Measurements from ENCODE around the gene CD55. TPM values are rescaled to one million over a fixed set of nuclear protein-coding genes. Genes with fewer than 3 reads are reported as not detected.

The CD55 gene
- total and polyA plus RNA-seq, 2 donors (not counting 1 experiment from before 2014, with no cell fraction given) = 46.1 to 77.7 TPM

- no peak overlapping the region for H3K4me2 ChIP-seq (ENCODE audit: extremely low read depth, insufficient read depth, low read length)
- no peaks in the 10 kb centered on the region for H3K36me3 ChIP-seq (ENCODE audit: control insufficient read depth, insufficient read depth, low read length)
- H4K20me1 ChIP-seq (ENCODE audit: control insufficient read depth, extremely low read depth, insufficient read depth, low read length) = no peaks in the 10 kb centered on the region
- no peaks in the 10 kb centered on the region for H3K79me2 ChIP-seq (ENCODE audit: control insufficient read depth, insufficient read depth, low read length)
- no peak overlapping the region for H2AFZ ChIP-seq (ENCODE audit: low read length)
- H3K27ac ChIP-seq (ENCODE audit: insufficient read depth, low read length) = no peak overlapping the region
- DNase-seq (ENCODE audit: low read depth in 2 of 2) = no peak
- no peaks in the 10 kb centered on the region for H3K9me3 ChIP-seq (ENCODE audit: control insufficient read depth, insufficient read depth, low read depth, low read length)
- H3K4me1 ChIP-seq (ENCODE audit: control insufficient read depth, extremely low read depth, insufficient read depth, low read length) = no peaks in the 10 kb centered on the region
- H3K4me3 ChIP-seq (replicated peaks in 1 of 4; ENCODE audit: control extremely low read depth in 1 of 4, insufficient read depth in 1 of 4, low read depth in 3 of 4, low read length in 4 of 4) = no peak overlapping the region
- H3K9ac ChIP-seq (ENCODE audit: insufficient read depth, low read length) = no peak overlapping the region
- H3K27me3 ChIP-seq (ENCODE audit: control insufficient read depth, insufficient read depth, low read length) = peaks cover 4% of the 10 kb centered on the region
- TF ChIP-seq EZH2 (IDR thresholded peaks at IDR 0.05; ENCODE audit: low read length, missing control alignments) (no peak), CTCF (conservative IDR thresholded peaks at IDR 0.05 in 1 of 2, IDR thresholded peaks at IDR 0.05 in 1 of 2; ENCODE audit: low read depth in 1 of 2, low read length in 2 of 2) (no peak)
Observed at GRCh38 chr1:207289756-207290155, 31.7 kb upstream of the CD55 start.

- H3K27ac ChIP-seq (ENCODE audit: insufficient read depth, low read length) = no peak overlapping the region
- H4K20me1 ChIP-seq (ENCODE audit: control insufficient read depth, extremely low read depth, insufficient read depth, low read length) = no peaks in the 10 kb centered on the region
- no peaks in the 10 kb centered on the region for H3K27me3 ChIP-seq (ENCODE audit: control insufficient read depth, insufficient read depth, low read length)
- H3K9me3 ChIP-seq (ENCODE audit: control insufficient read depth, insufficient read depth, low read depth, low read length) = no peaks in the 10 kb centered on the region
- TF ChIP-seq CTCF (conservative IDR thresholded peaks at IDR 0.05 in 1 of 2, IDR thresholded peaks at IDR 0.05 in 1 of 2; ENCODE audit: low read depth in 1 of 2, low read length in 2 of 2) (no peak), EZH2 (IDR thresholded peaks at IDR 0.05; ENCODE audit: low read length, missing control alignments) (no peak)
- no peaks in the 10 kb centered on the region for H3K36me3 ChIP-seq (ENCODE audit: control insufficient read depth, insufficient read depth, low read length)
- H3K4me3 ChIP-seq (replicated peaks in 1 of 4; ENCODE audit: control extremely low read depth in 1 of 4, insufficient read depth in 1 of 4, low read depth in 3 of 4, low read length in 4 of 4) = no peak overlapping the region
- H3K9ac ChIP-seq (ENCODE audit: insufficient read depth, low read length) = no peak overlapping the region
- no peak overlapping the region for H2AFZ ChIP-seq (ENCODE audit: low read length)
- no peaks in the 10 kb centered on the region for H3K4me1 ChIP-seq (ENCODE audit: control insufficient read depth, extremely low read depth, insufficient read depth, low read length)
- no peak overlapping the region for H3K4me2 ChIP-seq (ENCODE audit: extremely low read depth, insufficient read depth, low read length)
- no peaks in the 10 kb centered on the region for H3K79me2 ChIP-seq (ENCODE audit: control insufficient read depth, insufficient read depth, low read length)
- DNase-seq (ENCODE audit: low read depth in 2 of 2) = no peak
Observed at GRCh38 chr1:207291723-207292122, 29.8 kb upstream of the CD55 start.

GRCh38 chr1:207298186-207298585 is 23.3 kb upstream of the CD55 start:
- Histone ChIP-seq H3K4me2 (ENCODE audit: extremely low read depth, insufficient read depth, low read length) (no peak overlapping the region), H3K36me3 (ENCODE audit: control insufficient read depth, insufficient read depth, low read length) (no peaks in the 10 kb centered on the region), H2AFZ (ENCODE audit: low read length) (no peak overlapping the region)

More at GRCh38 chr1:207298186-207298585, 23.3 kb upstream of the CD55 start:
- TF ChIP-seq CTCF (conservative IDR thresholded peaks at IDR 0.05 in 1 of 2, IDR thresholded peaks at IDR 0.05 in 1 of 2; ENCODE audit: low read depth in 1 of 2, low read length in 2 of 2) (no peak), EZH2 (IDR thresholded peaks at IDR 0.05; ENCODE audit: low read length, missing control alignments) (no peak)
- H3K27me3 ChIP-seq (ENCODE audit: control insufficient read depth, insufficient read depth, low read length) = no peaks in the 10 kb centered on the region
- H4K20me1 ChIP-seq (ENCODE audit: control insufficient read depth, extremely low read depth, insufficient read depth, low read length) = no peaks in the 10 kb centered on the region
- DNase-seq (ENCODE audit: low read depth in 2 of 2) = no peak
- no peak overlapping the region for H3K4me3 ChIP-seq (replicated peaks in 1 of 4; ENCODE audit: control extremely low read depth in 1 of 4, insufficient read depth in 1 of 4, low read depth in 3 of 4, low read length in 4 of 4)
- H3K9ac ChIP-seq (ENCODE audit: insufficient read depth, low read length) = no peak overlapping the region
- no peak overlapping the region for H3K27ac ChIP-seq (ENCODE audit: insufficient read depth, low read length)
- no peaks in the 10 kb centered on the region for H3K79me2 ChIP-seq (ENCODE audit: control insufficient read depth, insufficient read depth, low read length)
- H3K9me3 ChIP-seq (ENCODE audit: control insufficient read depth, insufficient read depth, low read depth, low read length) = no peaks in the 10 kb centered on the region
- no peaks in the 10 kb centered on the region for H3K4me1 ChIP-seq (ENCODE audit: control insufficient read depth, extremely low read depth, insufficient read depth, low read length)

Data from fibroblast of lung (primary cell).